COR-L47 (cell line): ENCODE measurements around the gene FTH1.

ENCODE experiments used
- DNase-seq: peaks from one replicate; lab custom pipeline; 2025; lab: John Stamatoyannopoulos, UW

FTH1 gene

DNA sequence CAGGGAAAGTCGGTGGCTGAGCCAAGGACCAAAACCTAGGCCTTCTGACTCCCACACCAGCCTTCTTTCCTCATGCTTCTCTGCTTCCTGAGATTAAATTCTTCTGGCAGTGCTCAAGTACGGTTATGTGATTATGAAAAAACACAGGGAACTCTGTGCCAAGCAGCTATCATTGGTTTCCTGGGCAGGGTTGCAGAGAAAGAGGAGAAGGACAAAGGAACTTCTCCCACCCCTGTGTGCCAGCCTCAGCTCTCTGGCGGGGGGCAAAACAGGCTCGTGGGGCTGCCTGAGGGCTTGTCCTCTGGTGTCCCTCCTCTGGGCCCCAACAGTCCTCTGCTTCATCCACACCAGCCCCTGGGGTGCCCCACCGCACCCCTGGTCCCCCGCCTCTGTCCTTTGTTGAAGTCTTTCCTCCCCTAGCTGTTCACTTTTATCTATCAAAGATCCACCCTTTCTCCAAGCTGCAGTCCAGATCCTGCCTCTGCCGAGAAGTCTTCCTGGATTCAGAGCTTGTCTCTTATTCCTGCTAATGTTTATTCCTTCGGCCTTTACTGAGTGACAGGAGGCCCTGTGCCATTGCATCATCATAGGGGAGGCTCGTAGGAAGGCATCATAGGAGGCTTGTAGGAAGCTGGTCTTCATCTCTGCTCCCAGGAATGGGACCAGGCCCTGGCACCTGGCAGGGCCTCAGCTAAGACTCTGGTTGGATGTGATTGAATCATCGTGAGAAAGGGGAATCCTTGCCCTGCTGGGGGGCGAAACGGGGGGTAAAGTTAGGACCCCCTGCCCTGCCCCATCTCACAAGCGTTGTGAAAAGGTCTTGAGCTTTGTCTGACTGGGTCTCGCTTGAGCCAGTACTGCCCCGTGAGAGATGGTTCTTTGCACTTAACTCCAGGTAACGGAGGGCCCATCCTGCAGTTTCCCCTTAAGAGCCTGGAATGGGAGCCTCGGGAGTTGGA, 11.5 kb upstream of the FTH1 start:
- DNase-seq: no peak

DNA sequence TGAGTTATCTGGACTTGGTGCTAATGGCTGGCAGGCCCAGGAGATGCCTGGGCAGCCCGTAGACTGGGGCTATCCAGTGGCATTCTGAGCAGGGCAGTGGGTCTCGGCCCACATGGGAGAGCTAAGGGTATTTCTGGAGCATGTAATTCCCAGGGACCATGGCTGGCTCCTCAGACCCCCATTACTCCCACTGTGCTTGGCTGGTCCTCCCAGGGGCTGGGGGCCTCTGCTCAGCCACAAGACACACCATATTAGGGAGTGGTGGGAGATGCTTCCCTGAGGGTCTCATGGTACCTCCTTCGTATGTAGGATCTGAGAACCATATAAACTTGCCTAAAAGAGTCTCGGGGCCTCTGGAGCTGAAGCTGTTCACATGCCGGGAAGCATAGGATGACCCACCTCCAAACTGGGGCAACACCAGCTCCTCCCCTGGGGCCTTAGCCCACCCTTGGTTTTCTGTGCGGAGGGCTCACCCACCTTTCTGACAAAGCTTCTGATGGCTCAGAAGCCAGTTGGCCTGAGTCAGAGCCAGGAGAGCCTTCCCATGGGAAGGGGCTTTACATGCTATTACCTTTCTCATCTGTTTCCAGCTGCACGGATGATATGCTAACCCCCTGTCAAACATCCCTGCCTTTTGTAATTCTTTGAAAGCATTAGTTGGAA, 9.5 kb upstream of the FTH1 start:
- DNase-seq: no peak

DNA sequence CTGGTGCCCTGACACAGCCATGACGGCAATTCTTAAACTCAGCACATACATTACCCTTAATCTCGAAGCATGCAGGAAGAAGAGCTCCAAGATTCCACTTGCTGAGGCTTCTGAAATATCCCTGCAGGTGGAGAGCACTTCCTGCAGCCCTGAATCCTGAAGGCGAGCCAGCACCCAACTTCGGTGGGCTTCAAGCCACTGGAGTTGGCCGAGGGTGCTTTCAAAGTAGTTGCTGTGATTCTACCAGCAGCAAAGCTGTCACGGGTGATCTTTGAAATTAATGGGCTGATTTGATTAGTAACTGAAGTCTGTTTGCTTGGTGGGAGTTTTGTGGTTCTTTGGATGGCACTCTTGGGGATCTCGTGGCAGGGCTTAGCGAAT, 9.0 kb upstream of the FTH1 start:
- DNase-seq: no peak

GRCh38 chr11:61975638-61976419, 8.4 kb upstream of the FTH1 start:
- DNase-seq: no peak

GRCh38 chr11:61974766-61975631, 7.6 kb upstream of the FTH1 start:
- DNase-seq: no peak

DNA sequence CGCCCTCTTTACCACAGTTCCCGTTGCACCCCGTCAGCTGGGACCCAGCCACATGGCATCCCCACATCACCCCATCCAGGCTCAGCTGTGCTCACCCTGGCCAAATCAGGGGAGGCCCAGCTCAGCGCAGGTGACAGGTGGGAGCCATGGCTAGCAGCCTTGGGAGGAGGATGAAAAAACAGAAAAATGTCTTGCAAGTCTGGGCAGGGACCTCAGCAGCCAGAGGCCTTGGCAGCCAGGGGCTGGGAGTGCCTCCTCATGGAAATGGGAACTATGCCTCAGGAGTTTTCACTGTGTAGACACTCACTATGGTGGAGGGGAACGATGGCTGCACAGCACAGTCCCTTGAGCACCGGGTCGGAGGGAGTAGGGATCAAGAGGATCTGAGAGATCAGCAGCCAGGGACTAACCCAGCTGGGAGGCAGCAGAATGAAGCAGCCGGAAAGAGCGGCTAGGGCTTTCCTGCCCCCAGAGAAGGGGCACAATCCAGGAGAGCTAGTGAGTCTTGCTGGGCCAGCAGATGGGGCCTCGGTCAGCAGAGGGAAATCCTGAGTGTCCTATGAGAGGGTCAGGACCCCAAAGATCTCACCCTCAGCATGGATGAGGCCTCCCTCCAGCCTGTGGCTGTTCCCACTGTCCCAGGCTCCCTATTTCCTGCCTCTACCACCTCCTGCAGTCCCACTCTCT, 6.2 kb upstream of the FTH1 start:
- DNase-seq: no peak

- no peak for DNase-seq
Measured at GRCh38 chr11:61972672-61973475, 5.4 kb upstream of the FTH1 start.

- DNase-seq: no peak
Measured at GRCh38 chr11:61972112-61972671, 4.8 kb upstream of the FTH1 start.

DNA sequence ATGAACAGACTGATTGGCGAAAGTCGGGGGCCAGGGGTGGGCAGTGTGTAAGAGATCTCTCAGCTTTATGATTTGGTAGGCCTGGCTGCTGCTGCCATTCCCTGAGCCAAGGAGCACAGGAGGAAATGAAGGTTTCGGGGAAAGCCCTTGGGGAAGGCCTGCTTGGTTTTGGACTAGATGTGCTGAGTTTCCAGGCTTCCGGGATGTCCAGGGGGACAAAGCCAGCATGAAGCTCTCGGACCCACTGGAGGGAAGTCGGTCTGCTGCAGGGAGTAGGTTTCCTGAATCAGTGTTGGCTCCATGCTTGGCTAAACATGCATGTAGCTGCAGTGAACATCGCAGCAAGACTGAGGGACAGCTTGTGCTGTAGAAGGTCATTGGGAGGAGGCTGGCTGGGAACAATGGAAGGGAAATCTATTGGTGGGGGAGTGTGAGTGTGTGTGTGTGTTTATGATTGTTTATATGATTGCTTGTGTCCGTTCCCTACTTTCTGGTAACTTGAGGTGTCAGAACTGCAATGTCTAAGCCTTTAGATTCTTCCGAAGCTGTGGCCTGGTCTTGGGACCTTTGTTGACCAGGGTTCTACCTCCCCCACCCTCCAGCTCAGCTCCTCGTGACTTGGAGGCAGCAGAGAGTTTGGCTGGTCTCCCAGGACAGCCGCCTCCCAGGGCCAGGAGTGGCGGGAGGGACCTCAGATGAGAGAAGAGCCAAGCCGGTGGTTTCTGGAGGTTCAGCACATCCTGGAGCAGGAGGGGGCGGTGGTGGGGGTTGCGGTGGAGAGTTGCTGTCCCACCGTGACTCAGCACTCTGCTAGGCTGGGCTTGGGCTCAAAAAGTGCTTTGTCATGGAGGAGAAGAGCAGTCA, 4.0 kb upstream of the FTH1 start:
- DNase-seq: peak; percentile 85

DNA sequence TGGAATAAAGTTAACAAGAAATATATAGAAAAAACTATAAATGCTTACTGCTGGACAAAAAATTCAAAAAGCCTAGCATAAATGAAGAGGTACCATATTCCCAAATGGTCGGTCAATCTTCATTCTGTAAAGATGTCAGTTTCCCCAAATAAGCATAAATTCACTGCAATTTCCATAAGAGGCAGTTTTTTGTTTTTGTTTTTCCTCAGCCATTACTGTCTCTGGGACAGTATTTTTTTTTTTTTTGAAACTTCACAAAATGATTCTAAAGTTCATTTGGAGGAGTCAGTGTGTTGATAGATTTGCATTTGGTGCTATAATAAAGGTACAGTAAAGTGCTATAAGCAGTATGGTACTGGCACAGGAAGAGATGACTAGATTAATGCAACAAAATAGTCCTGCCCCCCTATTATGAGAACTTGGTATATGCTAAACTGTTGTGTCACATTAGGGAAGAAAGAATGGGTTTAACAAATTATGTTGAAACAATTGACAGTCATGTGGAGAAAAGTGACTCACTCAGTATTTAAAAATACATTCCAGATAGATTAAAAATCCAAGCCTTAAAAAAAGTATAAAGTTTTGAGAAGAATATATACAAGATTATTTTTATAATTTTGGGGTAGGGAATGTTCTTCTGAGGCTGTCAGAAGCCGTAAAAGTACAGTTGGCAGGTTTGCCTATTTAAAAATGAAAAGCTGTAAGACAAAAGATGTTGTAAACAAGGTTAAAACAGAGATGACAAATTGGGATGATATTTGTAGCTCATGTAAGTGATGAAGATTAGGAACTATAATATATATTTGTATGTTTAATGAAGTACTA, 2.6 kb upstream of the FTH1 start:
- no peak for DNase-seq

GRCh38 chr11:61969391-61969758, 1.9 kb upstream of the FTH1 start:
- DNase-seq: no peak

DNA sequence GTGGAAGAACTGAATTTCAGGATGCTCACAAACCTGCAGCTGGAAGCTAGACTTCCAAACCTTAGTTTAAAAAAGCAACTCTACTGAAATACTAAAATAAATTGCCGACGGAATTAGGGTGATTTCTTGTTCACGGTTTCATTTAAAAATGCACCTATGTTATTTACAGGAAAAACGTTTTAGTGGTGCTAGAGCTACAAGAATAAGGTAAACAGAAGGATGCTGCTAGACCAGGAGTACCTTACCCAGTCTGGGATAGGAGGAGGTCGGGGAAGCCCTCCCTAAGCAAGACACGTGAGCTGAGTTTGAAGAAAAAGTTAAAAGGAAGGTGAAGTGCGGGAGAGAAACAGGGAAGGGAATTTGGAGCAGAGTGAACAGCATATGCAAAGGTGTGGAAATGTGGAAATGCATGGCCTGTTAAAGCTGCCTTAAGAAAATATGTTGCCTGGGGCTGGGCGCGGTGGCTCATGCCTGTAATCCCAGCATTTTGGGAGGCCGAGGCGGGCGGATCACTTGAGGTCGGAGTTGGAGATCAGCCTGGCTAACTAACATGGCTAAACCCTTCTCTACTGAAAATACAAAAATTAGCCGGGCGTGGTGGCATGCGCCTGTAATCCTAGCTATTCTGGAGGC, 1.4 kb upstream of the FTH1 start:
- DNase-seq: no peak

DNA sequence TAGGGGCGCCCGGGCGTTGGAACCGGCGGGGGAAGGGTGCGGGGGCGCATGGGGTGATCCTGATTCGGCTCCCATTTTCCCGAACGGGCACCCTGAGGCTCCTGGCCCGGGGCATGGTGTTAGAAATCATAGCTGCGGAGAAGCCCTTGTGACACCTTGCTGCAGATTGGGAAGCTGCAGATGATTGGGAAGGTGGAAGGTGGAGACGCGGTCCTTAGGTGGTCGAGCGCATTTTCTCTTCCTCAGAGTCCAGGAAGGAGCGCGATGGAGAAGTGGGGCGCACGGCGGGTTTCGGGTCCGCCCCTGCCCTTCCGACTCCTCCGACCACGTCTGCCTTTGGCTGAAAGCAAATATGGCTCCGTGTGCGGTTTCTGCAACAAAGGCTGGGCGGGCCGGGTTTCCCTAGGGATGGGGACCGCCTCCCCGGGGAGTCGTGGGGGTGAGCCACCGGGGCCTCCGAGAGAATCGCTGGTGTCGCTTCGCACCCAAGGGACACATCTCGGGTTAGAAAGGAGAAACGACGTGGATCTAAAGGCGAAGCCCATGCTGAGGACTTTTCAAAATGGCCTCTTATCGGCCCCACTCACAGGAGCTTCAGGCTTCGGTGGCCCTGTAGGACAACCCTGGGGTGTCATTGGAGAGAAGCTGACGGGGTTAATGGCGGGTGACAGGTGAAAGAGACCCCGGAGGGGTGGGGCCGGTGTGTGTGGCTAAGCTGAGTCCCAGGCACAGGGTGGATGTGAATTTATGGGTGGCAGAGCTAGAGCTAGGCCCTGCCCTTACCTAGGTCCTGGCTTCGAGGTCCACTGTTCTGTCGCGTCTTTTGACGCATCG, 707 bp upstream of the FTH1 start:
- peak; percentile 43 for DNase-seq

- no peak for DNase-seq
Measured at GRCh38 chr11:61966734-61967115, 709 bp downstream of the FTH1 start.

DNA sequence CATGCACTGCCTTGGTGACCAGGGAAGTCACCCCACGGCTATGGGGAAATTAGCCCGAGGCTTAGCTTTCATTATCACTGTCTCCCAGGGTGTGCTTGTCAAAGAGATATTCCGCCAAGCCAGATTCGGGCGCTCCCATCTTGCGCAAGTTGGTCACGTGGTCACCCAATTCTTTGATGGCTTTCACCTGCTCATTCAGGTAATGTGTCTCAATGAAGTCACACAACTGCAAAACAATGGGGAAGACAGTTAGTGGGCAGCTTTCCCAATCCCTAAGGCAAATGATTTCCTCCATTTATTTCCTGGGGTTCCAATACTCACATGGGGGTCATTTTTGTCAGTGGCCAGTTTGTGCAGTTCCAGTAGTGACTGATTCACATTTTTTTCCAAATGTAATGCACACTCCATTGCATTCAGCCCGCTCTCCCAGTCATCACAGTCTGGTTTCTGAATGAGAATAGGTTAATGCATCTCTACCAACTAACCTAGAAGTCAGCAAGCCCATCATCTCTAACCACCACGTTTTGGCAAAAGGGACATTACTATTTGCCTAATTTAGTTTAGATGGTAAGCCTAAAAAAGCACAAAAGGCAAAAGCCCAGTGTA, 2.7 kb downstream of the FTH1 start:
- peak; percentile 12 for DNase-seq

GRCh38 chr11:61964058-61964665, 3.3 kb downstream of the FTH1 start:
- DNase-seq: no peak
